ENCODE results near the gene RAI1. TPM values are rescaled to one million over a fixed set of nuclear protein-coding genes. Genes with fewer than 3 reads are reported as not detected.

Gene RAI1
- total and polyA plus RNA-seq, 2 of the 13 experiments (the other 11 are each of a cell fraction or from before 2014, with no cell fraction given): 3.4 to 5.2 TPM

DNA sequence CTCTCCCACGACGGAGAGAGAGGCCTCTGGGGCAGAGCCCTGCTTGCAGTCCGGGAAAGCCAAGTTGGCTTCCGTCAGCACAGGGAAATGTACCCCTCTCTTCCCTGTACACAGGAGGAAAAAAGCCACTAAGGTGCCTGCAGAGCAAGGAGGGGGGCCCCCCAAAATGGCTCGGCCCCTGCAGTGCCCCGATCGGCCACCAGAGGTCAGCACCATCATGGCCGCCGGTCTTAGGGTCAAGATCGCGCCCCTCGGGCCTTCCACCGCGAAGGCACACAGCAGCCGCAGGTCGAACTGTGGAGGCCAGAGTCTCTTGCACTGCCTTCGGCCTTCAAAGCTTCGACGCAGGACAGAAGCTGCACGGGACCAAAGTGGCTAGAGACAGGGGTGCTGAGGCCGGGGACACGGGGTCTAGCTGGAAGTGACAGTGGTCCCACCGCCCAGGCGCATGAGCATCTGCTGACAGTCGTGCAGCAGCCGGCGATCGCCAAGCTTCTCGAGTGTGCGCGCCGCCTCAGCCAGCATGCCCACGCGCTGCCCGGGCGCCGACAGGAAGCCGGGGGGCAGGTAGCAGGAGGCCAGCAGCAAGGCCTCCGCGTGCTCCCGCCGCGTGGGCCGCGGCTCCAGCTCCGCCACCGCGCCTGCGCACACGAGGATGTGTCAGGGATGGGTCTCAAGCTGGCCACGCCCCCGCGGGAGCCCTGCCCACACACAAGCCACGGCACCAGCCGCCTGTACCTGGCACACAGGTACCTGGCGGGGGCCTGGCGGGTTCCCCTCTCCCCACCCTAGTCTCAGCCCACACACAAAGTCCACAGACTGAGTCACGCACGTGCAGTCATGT is 131.2 kb downstream of the RAI1 start (continued):
- TF ChIP-seq NFYB (CRISPR knock-in tag; IDR thresholded peaks at IDR 0.05) (no peak), ELF4 (CRISPR knock-in tag; IDR thresholded peaks at IDR 0.05; ENCODE audit: borderline replicate concordance) (no peak), RXRB (CRISPR knock-in tag; IDR thresholded peaks at IDR 0.05; ENCODE audit: borderline replicate concordance) (peak; percentile 66; the same call in 1 of the 2 replicates), WIZ (CRISPR knock-in tag; IDR thresholded peaks at IDR 0.05) (0 out of 2 replicates have a peak, but pooled peaks have one; percentile 22), ZNF652 (CRISPR knock-in tag; IDR thresholded peaks at IDR 0.05; ENCODE audit: borderline replicate concordance, low read depth) (0 out of 2 replicates have a peak, but pooled peaks have one; percentile 21), ZNF251 (CRISPR knock-in tag; IDR thresholded peaks at IDR 0.05) (0 out of 2 replicates have a peak, but pooled peaks have one; percentile 81), ZNF792 (CRISPR knock-in tag; IDR thresholded peaks at IDR 0.05) (no peak), ZSCAN22 (CRISPR knock-in tag; IDR thresholded peaks at IDR 0.05) (no peak), ZBTB3 (CRISPR knock-in tag; IDR thresholded peaks at IDR 0.05; ENCODE audit: borderline replicate concordance, low read depth) (no peak), ZFP90 (CRISPR knock-in tag; IDR thresholded peaks at IDR 0.05; ENCODE audit: borderline replicate concordance) (no peak; the same call in 1 of the 2 replicates), CHCHD3 (CRISPR knock-in tag; IDR thresholded peaks at IDR 0.05) (no peak), MAFG (CRISPR knock-in tag; IDR thresholded peaks at IDR 0.05) (no peak), PRPF4 (IDR thresholded peaks at IDR 0.05; ENCODE audit: low read depth, low read length, poor library complexity, severe bottlenecking) (no peak), NR2F6 (IDR thresholded peaks at IDR 0.05) (peak; percentile 85), NR2F6 (CRISPR knock-in tag; IDR thresholded peaks at IDR 0.05) (peak; percentile 93), ZNF546 (CRISPR knock-in tag; conservative IDR thresholded peaks at IDR 0.05) (no peak), PLRG1 (conservative IDR thresholded peaks at IDR 0.05) (no peak)
- TF ChIP-seq, protein P1, sequence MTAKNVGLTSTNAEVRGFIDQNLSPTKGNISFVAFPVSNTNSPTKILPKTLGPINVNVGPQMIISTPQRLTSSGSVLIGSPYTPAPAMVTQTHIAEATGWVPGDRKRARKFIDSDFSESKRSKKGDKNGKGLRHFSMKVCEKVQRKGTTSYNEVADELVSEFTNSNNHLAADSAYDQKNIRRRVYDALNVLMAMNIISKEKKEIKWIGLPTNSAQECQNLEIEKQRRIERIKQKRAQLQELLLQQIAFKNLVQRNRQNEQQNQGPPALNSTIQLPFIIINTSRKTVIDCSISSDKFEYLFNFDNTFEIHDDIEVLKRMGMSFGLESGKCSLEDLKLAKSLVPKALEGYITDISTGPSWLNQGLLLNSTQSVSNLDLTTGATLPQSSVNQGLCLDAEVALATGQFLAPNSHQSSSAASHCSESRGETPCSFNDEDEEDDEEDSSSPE (CRISPR knock-in tag; IDR thresholded peaks at IDR 0.05): 0 out of 2 replicates have a peak, but pooled peaks have one; percentile 17
- TF ChIP-seq, protein P2, sequence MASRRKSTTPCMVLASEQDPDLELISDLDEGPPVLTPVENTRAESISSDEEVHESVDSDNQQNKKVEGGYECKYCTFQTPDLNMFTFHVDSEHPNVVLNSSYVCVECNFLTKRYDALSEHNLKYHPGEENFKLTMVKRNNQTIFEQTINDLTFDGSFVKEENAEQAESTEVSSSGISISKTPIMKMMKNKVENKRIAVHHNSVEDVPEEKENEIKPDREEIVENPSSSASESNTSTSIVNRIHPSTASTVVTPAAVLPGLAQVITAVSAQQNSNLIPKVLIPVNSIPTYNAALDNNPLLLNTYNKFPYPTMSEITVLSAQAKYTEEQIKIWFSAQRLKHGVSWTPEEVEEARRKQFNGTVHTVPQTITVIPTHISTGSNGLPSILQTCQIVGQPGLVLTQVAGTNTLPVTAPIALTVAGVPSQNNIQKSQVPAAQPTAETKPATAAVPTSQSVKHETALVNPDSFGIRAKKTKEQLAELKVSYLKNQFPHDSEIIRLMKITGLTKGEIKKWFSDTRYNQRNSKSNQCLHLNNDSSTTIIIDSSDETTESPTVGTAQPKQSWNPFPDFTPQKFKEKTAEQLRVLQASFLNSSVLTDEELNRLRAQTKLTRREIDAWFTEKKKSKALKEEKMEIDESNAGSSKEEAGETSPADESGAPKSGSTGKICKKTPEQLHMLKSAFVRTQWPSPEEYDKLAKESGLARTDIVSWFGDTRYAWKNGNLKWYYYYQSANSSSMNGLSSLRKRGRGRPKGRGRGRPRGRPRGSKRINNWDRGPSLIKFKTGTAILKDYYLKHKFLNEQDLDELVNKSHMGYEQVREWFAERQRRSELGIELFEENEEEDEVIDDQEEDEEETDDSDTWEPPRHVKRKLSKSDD (CRISPR knock-in tag; IDR thresholded peaks at IDR 0.05; ENCODE audit: low read depth): peak; percentile 60; the same call in 1 of the 2 replicates
- TF ChIP-seq, protein P3, sequence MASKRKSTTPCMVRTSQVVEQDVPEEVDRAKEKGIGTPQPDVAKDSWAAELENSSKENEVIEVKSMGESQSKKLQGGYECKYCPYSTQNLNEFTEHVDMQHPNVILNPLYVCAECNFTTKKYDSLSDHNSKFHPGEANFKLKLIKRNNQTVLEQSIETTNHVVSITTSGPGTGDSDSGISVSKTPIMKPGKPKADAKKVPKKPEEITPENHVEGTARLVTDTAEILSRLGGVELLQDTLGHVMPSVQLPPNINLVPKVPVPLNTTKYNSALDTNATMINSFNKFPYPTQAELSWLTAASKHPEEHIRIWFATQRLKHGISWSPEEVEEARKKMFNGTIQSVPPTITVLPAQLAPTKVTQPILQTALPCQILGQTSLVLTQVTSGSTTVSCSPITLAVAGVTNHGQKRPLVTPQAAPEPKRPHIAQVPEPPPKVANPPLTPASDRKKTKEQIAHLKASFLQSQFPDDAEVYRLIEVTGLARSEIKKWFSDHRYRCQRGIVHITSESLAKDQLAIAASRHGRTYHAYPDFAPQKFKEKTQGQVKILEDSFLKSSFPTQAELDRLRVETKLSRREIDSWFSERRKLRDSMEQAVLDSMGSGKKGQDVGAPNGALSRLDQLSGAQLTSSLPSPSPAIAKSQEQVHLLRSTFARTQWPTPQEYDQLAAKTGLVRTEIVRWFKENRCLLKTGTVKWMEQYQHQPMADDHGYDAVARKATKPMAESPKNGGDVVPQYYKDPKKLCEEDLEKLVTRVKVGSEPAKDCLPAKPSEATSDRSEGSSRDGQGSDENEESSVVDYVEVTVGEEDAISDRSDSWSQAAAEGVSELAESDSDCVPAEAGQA (IDR thresholded peaks at IDR 0.05; ENCODE audit: low read depth): no peak
- TF ChIP-seq, protein P3 (CRISPR knock-in tag; IDR thresholded peaks at IDR 0.05; ENCODE audit: borderline replicate concordance): no peak

Data from HepG2 (cell line).